ENCODE data around the gene PSMB11.

The PSMB11 gene

GRCh38 chr14:23060536-23061260 lies 18.7 kb downstream of the PSMB11 start:
- no peak for DNase-seq

GRCh38 chr14:23062002-23062401 lies 20.0 kb downstream of the PSMB11 start:
- no peak for DNase-seq

DNA sequence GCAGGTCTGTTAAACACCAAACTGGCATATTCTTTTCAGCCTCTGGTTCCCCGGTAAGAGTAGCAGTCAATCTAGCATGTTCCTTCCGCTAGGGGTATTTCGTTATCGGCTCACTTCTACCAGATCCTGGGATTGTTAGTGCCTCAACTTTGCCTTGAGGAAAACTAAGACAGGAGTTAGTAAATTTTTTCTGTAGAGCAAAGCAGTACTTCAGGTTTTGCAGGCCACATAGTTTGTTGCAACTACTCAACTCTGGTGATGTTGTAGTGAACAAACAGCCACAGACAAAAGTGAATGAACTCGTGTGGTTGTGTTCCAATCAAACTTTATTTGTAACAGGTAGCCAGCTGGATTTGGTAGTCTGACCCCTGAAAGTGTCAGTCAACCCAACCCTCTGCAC lies 21.6 kb downstream of the PSMB11 start:
- DNase-seq: no peak

GRCh38 chr14:23066368-23066767 lies 24.4 kb downstream of the PSMB11 start:
- DNase-seq: peak in 1 of 2 experiments; percentile 16

DNA sequence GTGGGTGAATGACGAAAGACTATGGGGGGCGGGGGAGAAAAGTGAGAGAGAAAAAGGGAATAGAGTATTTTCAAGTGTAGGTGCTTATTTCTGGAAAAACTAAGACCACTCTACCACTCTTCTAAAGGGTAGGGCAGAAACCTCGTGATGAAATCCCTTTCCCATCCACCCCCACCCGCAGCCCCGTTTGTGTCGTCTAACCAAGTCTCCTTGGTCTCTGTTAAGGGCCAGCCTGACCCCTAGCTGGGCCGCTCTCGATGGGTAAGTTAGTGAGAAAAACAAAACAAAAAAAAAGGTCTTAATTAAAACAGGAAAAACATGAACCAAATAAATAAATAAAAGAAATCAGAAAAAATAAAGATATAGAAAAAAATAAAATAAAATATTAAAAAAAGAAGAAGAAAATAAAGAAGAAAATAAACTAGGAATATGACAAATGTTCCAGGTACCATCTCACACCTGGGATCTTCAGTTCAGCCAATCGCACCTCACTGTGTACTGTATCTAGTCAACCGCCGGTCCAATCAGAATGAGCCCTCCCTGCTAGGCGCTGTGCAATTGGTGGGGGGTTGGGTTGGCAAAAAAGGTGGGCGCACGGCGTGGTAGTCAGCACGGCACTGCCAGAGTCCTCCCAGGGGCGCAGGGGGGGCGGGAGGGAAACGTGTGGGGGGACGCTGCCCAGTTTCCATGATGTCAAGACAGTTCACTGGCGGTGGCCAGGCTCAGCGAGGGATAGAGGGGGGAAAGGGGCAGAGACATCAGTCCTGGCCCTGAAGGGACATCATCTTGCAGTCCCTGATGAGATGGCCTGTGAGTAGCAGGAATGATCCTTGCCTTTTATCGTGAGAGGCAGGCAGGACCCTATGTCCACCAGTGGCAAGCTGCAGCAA lies 25.1 kb downstream of the PSMB11 start:
- DNase-seq: peak in 1 of 2 experiments; percentile 12

DNA sequence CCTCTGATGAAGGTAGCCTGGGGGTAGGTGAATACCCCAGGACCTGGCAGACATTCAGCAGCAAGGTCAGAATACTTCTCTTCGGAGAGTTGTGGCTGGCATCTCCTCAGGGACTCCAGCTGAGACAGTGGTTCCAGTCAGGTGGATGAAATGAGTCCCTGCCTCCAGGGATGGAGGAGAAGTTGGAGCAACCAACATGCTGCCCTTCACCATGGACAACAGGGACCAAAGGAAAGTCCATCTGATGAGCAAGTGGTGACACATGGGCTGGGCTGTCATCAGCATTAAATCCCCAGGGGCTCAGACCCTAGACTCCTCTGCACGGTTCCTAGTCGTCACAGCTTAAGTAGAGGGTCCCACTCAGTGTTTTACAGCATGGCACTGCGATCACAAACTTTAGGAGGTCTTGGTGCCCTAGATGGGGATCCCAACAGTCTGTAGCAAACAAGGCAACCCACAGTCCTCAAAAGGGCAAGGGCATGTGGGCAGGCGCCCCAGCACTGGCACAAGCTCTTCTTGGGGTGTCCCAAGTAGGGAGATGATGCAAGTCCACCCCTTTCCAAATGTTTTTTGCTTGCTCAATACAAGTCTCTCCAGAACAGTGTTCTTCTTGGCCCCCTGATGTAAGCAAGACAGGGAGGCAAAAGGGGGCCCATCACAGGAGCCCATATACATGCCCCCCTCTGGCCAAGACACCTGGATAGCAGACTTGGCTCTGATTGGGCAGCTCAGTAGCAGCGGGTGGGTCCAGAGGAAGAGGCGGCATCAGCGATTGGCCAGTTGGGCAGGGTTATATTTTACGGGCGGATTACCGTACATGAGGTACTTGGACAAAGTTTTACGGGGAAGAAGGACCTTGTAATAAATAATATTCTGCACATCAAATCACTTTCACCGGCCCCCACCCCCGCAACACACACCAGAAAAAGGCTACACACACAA lies 26.1 kb downstream of the PSMB11 start:
- DNase-seq: peak; percentile 17 to 20

DNA sequence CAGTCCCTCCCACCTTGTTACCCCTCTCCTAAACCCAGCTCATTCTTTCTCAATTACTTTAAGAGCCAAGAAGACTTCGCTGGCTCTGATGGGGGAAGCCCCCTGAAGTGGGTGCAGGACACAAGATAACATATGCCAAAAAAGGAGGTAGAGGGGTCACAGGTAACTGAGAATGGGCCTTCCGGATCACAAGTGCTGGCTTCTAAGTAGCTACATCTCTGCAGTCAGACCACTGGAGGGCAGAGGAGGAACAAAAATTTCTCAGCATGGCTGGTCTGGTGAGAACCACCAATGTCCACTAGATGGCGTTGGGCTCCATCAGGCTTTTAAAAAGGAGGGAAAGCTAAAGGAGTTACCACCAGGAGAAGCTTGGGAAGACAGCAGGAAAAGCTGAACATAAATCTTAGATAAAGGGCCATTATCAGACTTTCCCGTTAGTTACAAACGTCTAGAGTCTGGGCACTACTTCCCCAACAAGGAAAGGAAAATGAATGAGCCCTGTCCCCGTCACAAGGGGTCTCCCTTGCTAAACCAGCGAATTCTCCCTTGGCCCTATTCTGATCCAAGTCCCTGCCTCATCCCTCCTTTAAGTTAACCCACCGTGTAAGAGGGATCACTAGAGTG lies 26.9 kb downstream of the PSMB11 start:
- peak; percentile 78 to 81 for DNase-seq

DNA sequence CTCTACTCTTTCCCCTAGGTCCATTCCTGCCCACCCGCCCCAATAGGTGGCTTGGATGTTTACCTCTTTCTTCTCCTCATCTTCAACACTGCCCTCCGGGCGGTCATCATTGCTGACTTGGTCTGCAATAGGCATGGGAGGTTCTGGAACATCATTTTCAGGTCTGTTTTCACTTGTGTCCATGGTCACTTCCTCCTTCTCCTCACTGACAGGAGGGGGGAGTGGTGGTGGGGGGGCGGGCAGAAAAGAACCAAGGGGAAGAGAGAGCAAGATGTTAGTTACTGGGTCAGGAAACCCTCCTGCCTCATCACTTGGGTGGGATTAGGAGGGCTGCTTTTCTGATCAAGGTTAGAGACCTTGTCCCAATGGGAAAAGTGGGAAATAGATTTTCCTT lies 27.4 kb downstream of the PSMB11 start:
- no peak for DNase-seq

DNA sequence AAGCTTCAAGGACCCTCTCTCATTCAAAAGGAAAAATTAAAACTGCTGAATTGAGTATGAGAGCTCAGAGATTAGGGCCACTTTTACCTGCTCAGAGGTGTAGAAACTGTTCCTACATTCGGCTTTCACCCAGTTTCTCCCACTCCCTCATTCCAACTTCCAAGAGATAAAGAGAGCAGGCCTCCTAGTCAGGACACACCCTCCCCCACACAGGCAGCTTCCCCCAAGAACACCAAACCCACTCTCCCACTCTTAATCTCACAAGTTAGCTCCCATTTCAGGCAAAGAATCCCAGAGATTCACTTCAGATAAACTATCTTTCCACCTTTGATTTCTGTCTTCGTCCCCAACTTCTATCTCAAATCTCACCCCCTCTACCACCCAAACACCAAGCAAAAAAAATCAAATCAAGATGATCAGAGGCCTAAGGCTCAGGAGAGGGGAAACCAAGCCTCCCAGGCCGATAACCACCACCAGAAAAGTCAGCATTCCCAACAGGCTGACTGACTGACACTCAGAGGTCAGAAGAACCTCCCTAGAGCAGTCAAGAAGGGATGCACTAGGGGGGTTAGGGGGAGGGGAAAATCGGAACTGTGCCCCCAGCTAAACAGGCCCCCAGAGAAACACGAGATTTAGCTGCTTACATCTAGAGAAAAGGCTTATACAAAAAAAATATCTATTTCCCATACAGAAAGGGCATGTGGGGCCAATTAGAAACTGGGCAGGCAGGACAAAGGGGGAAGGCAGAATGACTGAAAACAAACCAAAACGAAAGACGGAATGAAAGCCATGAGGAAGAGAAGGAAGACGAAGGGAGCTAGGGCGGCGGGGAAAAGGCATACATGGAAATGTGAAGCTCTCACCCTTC lies 28.5 kb downstream of the PSMB11 start:
- DNase-seq: peak in 1 of 2 experiments; percentile 20

- DNase-seq: peak; percentile 84 to 86
Measured at GRCh38 chr14:23071244-23071920, 29.4 kb downstream of the PSMB11 start.

GRCh38 chr14:23071921-23072539 lies 30.0 kb downstream of the PSMB11 start:
- DNase-seq: peak in 1 of 2 experiments; percentile 12

DNA sequence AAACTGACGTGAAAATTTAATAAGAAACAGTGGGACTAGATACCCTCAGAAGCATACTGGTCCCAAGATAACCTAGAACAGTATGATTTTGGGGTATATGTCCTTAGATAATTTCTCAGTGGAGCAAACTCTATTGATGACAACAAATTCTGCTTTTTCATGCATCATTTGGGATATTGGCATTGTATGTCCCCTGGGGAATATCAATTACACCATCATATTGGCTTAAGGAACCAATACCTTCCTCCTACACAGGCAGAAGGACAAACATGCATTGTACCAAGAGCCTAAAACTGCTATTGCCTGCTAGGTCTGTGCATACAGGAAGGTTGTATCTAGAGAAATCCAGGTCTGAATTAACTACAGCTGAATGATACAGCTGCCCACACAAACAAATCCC lies 32.9 kb downstream of the PSMB11 start:
- no peak for DNase-seq

- no peak for DNase-seq
Measured at GRCh38 chr14:23076785-23077408, 34.9 kb downstream of the PSMB11 start.

- DNase-seq: no peak
Measured at GRCh38 chr14:23077962-23078361, 36.0 kb downstream of the PSMB11 start.

- DNase-seq: no peak
Measured at GRCh38 chr14:23078692-23079116, 36.7 kb downstream of the PSMB11 start.

- DNase-seq: no peak
Measured at GRCh38 chr14:23079716-23080115, 37.7 kb downstream of the PSMB11 start.

GRCh38 chr14:23080474-23080873 lies 38.5 kb downstream of the PSMB11 start:
- DNase-seq: no peak

- no peak for DNase-seq
Measured at GRCh38 chr14:23085458-23085857, 43.4 kb downstream of the PSMB11 start.

DNA sequence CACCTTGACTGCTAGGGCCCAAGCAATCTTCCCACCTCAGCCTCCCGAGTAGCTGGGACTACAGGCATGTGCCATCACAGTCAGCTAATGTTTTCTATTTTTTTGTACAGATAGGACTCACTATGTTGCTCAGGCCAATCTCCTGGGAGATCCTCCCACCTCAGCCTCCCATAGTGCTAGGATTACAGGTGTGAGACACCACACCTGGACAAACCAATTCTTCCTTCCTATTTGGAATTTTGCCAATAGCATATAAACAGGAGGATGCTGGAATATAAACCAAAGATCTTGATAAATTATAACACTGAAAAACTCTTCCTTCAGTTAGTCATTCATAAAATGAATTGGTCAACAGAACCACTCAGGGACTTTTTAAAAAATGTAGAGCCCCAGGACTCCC lies 44.6 kb downstream of the PSMB11 start:
- no peak for DNase-seq

All from activated T-cell treated with anti-CD3 and anti-CD28 coated beads, Interleukin-2, amount 50 U/mL, for 48 hours (primary cell).